Measurements from ENCODE around the gene FBXO48.

FBXO48 gene

GRCh38 chr2:68432696-68433658 lies 34.1 kb downstream of the FBXO48 start:
- DNase-seq: no peak

- no peak for DNase-seq
These were observed 35.6 kb downstream of the FBXO48 start for GRCh38 chr2:68431316-68431972.

- DNase-seq: no peak
These were observed 37.7 kb downstream of the FBXO48 start for GRCh38 chr2:68429311-68429826.

GRCh38 chr2:68428746-68429145 lies 38.3 kb downstream of the FBXO48 start:
- no peak for DNase-seq

GRCh38 chr2:68428126-68428525 lies 39.0 kb downstream of the FBXO48 start:
- no peak for DNase-seq

- peak; percentile 92 to 93 for DNase-seq
These were observed 40.1 kb downstream of the FBXO48 start for GRCh38 chr2:68426848-68427579.

- no peak for DNase-seq
These were observed 40.6 kb downstream of the FBXO48 start for GRCh38 chr2:68426446-68426845.

GRCh38 chr2:68425503-68425902 lies 41.6 kb downstream of the FBXO48 start:
- DNase-seq: no peak

GRCh38 chr2:68423966-68424650 lies 43.0 kb downstream of the FBXO48 start:
- DNase-seq: peak; percentile 42 to 80

GRCh38 chr2:68420254-68420910 lies 46.7 kb downstream of the FBXO48 start:
- DNase-seq: no peak

GRCh38 chr2:68418855-68419254 lies 48.2 kb downstream of the FBXO48 start:
- DNase-seq: no peak

GRCh38 chr2:68418419-68418818 lies 48.7 kb downstream of the FBXO48 start:
- no peak for DNase-seq

GRCh38 chr2:68417926-68418325 lies 49.2 kb downstream of the FBXO48 start:
- DNase-seq: no peak

- no peak for DNase-seq
These were observed 50.9 kb downstream of the FBXO48 start for GRCh38 chr2:68416081-68416675.

- DNase-seq: no peak
These were observed 51.6 kb downstream of the FBXO48 start for GRCh38 chr2:68415521-68415920.

GRCh38 chr2:68414876-68415275 lies 52.2 kb downstream of the FBXO48 start:
- DNase-seq: no peak

GRCh38 chr2:68414452-68414851 lies 52.6 kb downstream of the FBXO48 start:
- no peak for DNase-seq

- no peak for DNase-seq
These were observed 53.6 kb downstream of the FBXO48 start for GRCh38 chr2:68413466-68413865.

GRCh38 chr2:68412127-68412819 lies 54.8 kb downstream of the FBXO48 start:
- peak; percentile 70 to 81 for DNase-seq

GRCh38 chr2:68411397-68412126 lies 55.5 kb downstream of the FBXO48 start:
- DNase-seq: no peak

Measured in inflammatory macrophage treated with lipopolysaccharide for 1 hour (primary cell).